SU-DHL-6 (cell line): Measurements from ENCODE around the gene LMNA.
"Not testable (repeated sequence)": the region's sequence is repeated elsewhere in the genome, so short reads cannot be mapped to it uniquely, and the experiment has no call there.

ENCODE experiments used
- EZH2phosphoT487 ChIP-seq: fragments of 200-600 bp; sonication (generic), shearing (Covaris generic); conservative IDR thresholded peaks from 2 replicates; pipeline ENCODE4 v1.6.1; 2018; ENCODE audit warnings: mild to moderate bottlenecking, antibody characterized with exemption, low read length, moderate library complexity, mixed read lengths
- TF ChIP-seq, protein P1 (sequence below): fragments of 200-600 bp; sonication (generic); IDR thresholded peaks from one replicate; pipeline ENCODE4 v1.5.1; 2017; ENCODE audit warnings: antibody characterized with exemption, mild to moderate bottlenecking, low read length, moderate library complexity; ENCODE audit not compliant: insufficient read depth, poor library complexity, severe bottlenecking

DNA sequence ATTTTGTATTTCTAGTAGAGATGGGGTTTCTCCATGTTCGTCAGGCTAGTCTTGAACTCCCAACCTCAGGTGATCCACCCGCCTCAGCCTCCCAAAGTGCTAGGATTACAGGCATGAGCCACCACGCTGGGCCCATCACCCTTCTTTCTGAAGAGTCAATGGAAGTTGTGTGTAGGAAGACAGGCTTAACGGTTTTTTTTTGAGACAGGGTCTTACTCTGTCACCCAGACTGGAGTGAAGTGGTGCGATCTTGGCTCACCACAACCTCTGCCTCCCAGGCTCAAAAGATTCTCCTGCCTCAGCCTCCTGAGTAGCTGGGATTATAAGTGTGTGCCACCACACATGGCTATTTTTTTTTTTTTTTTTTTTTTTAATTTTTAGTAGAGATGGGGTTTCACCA is 2.2 kb downstream of the LMNA start:
- TF ChIP-seq, protein P1, sequence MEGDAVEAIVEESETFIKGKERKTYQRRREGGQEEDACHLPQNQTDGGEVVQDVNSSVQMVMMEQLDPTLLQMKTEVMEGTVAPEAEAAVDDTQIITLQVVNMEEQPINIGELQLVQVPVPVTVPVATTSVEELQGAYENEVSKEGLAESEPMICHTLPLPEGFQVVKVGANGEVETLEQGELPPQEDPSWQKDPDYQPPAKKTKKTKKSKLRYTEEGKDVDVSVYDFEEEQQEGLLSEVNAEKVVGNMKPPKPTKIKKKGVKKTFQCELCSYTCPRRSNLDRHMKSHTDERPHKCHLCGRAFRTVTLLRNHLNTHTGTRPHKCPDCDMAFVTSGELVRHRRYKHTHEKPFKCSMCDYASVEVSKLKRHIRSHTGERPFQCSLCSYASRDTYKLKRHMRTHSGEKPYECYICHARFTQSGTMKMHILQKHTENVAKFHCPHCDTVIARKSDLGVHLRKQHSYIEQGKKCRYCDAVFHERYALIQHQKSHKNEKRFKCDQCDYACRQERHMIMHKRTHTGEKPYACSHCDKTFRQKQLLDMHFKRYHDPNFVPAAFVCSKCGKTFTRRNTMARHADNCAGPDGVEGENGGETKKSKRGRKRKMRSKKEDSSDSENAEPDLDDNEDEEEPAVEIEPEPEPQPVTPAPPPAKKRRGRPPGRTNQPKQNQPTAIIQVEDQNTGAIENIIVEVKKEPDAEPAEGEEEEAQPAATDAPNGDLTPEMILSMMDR = not testable (repeated sequence)
- TF ChIP-seq EZH2phosphoT487 = not testable (repeated sequence)
